HK-2 (cell line): ENCODE results near the gene ITGA2B.
"Not testable (repeated sequence)": the region's sequence is repeated elsewhere in the genome, so short reads cannot be mapped to it uniquely, and the experiment has no call there.

Source experiments
- DNase-seq: peaks from one replicate; pipeline ENCODE4 v3.0.0-alpha.2; 2018; ENCODE audit not compliant: unreplicated experiment

Gene ITGA2B

GRCh38 chr17:44390250-44390870 lies 911 bp upstream of the ITGA2B start:
- no peak for DNase-seq

GRCh38 chr17:44389723-44390202 lies 314 bp upstream of the ITGA2B start:
- no peak for DNase-seq

- no peak for DNase-seq
These were observed 1.6 kb downstream of the ITGA2B start for GRCh38 chr17:44387804-44388203.

GRCh38 chr17:44386182-44386525 lies 3.3 kb downstream of the ITGA2B start:
- DNase-seq, result no peak

- DNase-seq, result peak; percentile 86
These were observed 3.9 kb downstream of the ITGA2B start for GRCh38 chr17:44385287-44386181.

GRCh38 chr17:44384823-44385286 lies 4.6 kb downstream of the ITGA2B start:
- no peak for DNase-seq

- no peak for DNase-seq
These were observed 5.1 kb downstream of the ITGA2B start for GRCh38 chr17:44384281-44384822.

GRCh38 chr17:44383861-44384260 lies 5.6 kb downstream of the ITGA2B start:
- no peak for DNase-seq

- no peak for DNase-seq
These were observed 6.1 kb downstream of the ITGA2B start for GRCh38 chr17:44383363-44383762.

- no peak for DNase-seq
These were observed 6.5 kb downstream of the ITGA2B start for GRCh38 chr17:44382917-44383316.

GRCh38 chr17:44381810-44382305 lies 7.6 kb downstream of the ITGA2B start:
- DNase-seq, result no peak

GRCh38 chr17:44380767-44381166 lies 8.7 kb downstream of the ITGA2B start:
- no peak for DNase-seq

GRCh38 chr17:44379887-44380286 lies 9.6 kb downstream of the ITGA2B start:
- no peak for DNase-seq

GRCh38 chr17:44378171-44378705 lies 11.2 kb downstream of the ITGA2B start:
- no peak for DNase-seq

GRCh38 chr17:44376779-44377178 lies 12.7 kb downstream of the ITGA2B start:
- DNase-seq, result no peak

- DNase-seq, result no peak
These were observed 13.3 kb downstream of the ITGA2B start for GRCh38 chr17:44376124-44376523.

GRCh38 chr17:44375196-44376017 lies 14.0 kb downstream of the ITGA2B start:
- DNase-seq, result no peak

- no peak for DNase-seq
These were observed 14.9 kb downstream of the ITGA2B start for GRCh38 chr17:44374306-44375195.

- DNase-seq, result no peak
These were observed 17.4 kb downstream of the ITGA2B start for GRCh38 chr17:44372036-44372435.

GRCh38 chr17:44369414-44370023 lies 19.9 kb downstream of the ITGA2B start:
- not testable (repeated sequence) for DNase-seq
